OCI-LY3 (cell line): ENCODE measurements around the gene DNAH1.
A peak's percentile ranks its signal among the peaks of the same experiment; 100 is the strongest.
"Not testable (repeated sequence)": the region's sequence is repeated elsewhere in the genome, so short reads cannot be mapped to it uniquely, and the experiment has no call there.

Source experiments
- H2AFZ ChIP-seq: fragments of 200-600, 300-600 bp; shearing (Covaris generic); 2 replicates; pipeline ENCODE4 v1.6.0; 2014; ENCODE audit warnings: antibody characterized with exemption, low read depth, low read length
- H3K27ac ChIP-seq: fragments of 200-600, 300-600 bp; sonication (generic); 2 replicates; pipeline ENCODE4 v1.5.1; 2014; ENCODE audit warnings: mild to moderate bottlenecking, low read length, moderate library complexity, mixed read lengths
- H3K27me3 ChIP-seq: fragments of 200-600, 300-600 bp; sonication (generic); 2 replicates; pipeline ENCODE4 v1.6.1; 2014; ENCODE audit warnings: low read depth, low read length, mixed read lengths
- H3K36me3 ChIP-seq: fragments of 200-600, 300-600 bp; sonication (generic); replicated peaks from 2 replicates; pipeline ENCODE3; 2014; ENCODE audit warnings: low read depth, low read length, mixed read lengths
- H3K4me1 ChIP-seq: fragments of 300-600, 200-600 bp; sonication (generic); 2 replicates; pipeline ENCODE4 v1.6.1; 2014; ENCODE audit warnings: low read length, mixed read lengths
- H3K4me2 ChIP-seq: fragments of 200-600, 300-600 bp; sonication (generic); 2 replicates; pipeline ENCODE4 v1.6.1; 2014; ENCODE audit warnings: low read length, mixed read lengths
- H3K4me3 ChIP-seq: fragments of 300-600, 200-600 bp; sonication (generic); 2 replicates; pipeline ENCODE4 v1.5.1; 2014; ENCODE audit warnings: antibody characterized with exemption, mild to moderate bottlenecking, low read length, moderate library complexity
- H3K79me2 ChIP-seq: fragments of 300-600, 200-600 bp; shearing (Covaris generic); 2 replicates; pipeline ENCODE4 v1.6.1; 2014; ENCODE audit warnings: mild to moderate bottlenecking, low read length, mixed read lengths
- H3K9ac ChIP-seq: fragments of 300-600, 200-600 bp; shearing (Covaris generic); 2 replicates; pipeline ENCODE4 v1.6.0; 2014; ENCODE audit warnings: mild to moderate bottlenecking, low read length, moderate library complexity
- H3K9me3 ChIP-seq: fragments of 200-600, 300-600 bp; shearing (Covaris generic); 2 replicates; pipeline ENCODE4 v1.6.1; 2014; ENCODE audit warnings: low read length, mixed read lengths; ENCODE audit not compliant: insufficient read depth
- H4K20me1 ChIP-seq: fragments of 200-600, 300-600 bp; sonication (generic); 2 replicates; pipeline ENCODE4 v1.6.1; 2016; ENCODE audit warnings: low read length, mixed read lengths; ENCODE audit not compliant: insufficient read depth
- CTCF ChIP-seq: fragments of 200-600, 300-600 bp; sonication (generic); IDR thresholded peaks from 2 replicates; pipeline ENCODE4 v1.5.1; 2014; ENCODE audit warnings: antibody characterized with exemption, low read length, low read depth
- EZH2phosphoT487 ChIP-seq: fragments of 200-600 bp; shearing (Covaris generic); IDR thresholded peaks from 2 replicates; pipeline ENCODE4 v1.6.1; 2018; ENCODE audit warnings: antibody characterized with exemption, mixed run types, low read depth

The DNAH1 gene

GRCh38 chr3:52315977-52316764 is at the start of gene DNAH1:
DNAH1 (plus strand) TSS chr3:52316319; CDS start chr3:52322443, 6,124 bp downstream.
- no peaks in the 10 kb centered on the region for H4K20me1 ChIP-seq
- no peaks in the 10 kb centered on the region for H3K79me2 ChIP-seq
- no peaks in the 10 kb centered on the region for H3K36me3 ChIP-seq
- peak within 1 kb of the TSS; percentile 85 for H3K4me2 ChIP-seq
- H3K27ac ChIP-seq = no peak within 1 kb of the TSS
- no peaks in the 10 kb centered on the region for H3K9me3 ChIP-seq
- no peak for TF ChIP-seq EZH2phosphoT487
- no peak for TF ChIP-seq CTCF
- H3K9ac ChIP-seq = peak within 1 kb of the TSS; percentile 31; the same call in 1 of the 2 replicates
- H3K4me3 ChIP-seq = peak within 1 kb of the TSS; percentile 79
- H2AFZ ChIP-seq = no peak within 1 kb of the TSS
- peaks cover 9% of the 10 kb centered on the region; the same call in 1 of the 2 replicates for H3K27me3 ChIP-seq
- H3K4me1 ChIP-seq = peaks cover 46% of the 10 kb centered on the region

DNA sequence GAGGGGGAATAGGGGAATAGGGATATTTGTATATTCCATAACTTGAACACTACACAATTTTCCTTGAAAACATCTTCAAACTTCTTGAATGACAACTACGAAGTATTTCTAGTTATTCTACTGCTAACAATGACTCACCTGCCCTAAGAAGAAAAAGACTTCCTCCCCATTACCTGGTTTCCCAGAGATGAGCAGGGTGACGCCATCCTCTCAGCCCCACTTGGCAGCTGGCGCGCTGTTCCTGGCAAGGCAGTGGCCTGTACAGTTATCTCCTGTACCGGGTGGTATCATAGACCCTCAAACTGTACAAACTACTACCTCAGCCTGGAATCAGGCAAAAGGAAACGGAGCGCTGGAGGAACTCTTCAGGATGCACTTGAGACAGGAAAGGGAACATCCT is 48.1 kb upstream of the DNAH1 start:
- Histone ChIP-seq H3K27me3 (no peaks in the 10 kb centered on the region), H3K36me3 (peaks cover 74% of the 10 kb centered on the region), H3K9me3 (no peaks in the 10 kb centered on the region), H3K4me1 (peaks cover 49% of the 10 kb centered on the region), H3K79me2 (peaks cover 95% of the 10 kb centered on the region), H3K27ac (no peak overlapping the region), H4K20me1 (peaks cover 68% of the 10 kb centered on the region), H3K9ac (no peak overlapping the region), H3K4me2 (no peak overlapping the region), H3K4me3 (no peak overlapping the region), H2AFZ (no peak overlapping the region)
- TF ChIP-seq CTCF (no peak), EZH2phosphoT487 (no peak)

DNA sequence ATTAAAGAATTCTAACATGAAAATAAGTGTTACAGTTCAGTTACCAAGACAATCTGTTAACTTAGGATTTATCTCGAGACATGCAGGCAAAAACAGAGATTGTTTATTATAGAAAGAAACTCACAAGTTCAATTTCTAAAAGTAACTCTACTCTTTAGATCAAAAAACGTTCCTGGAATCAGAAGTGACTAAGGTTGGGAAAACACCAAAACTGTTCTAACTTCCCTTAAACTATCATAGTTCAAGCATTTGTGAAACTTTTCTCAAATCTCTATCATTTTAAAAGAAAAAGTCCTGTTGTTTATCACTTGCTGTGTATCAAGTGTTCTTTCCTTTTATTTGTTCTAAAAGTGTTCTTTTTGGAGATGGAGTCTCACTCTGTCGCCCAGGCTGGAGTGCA is 46.3 kb upstream of the DNAH1 start:
- H3K27me3 ChIP-seq = no peaks in the 10 kb centered on the region
- peaks cover 74% of the 10 kb centered on the region for H4K20me1 ChIP-seq
- peak overlapping the region; percentile 59 for H3K27ac ChIP-seq
- peaks cover 44% of the 10 kb centered on the region for H3K4me1 ChIP-seq
- H2AFZ ChIP-seq = no peak overlapping the region
- H3K9ac ChIP-seq = no peak overlapping the region
- peaks cover 71% of the 10 kb centered on the region for H3K36me3 ChIP-seq
- H3K4me3 ChIP-seq = no peak overlapping the region
- H3K4me2 ChIP-seq = peak overlapping the region; percentile 54
- H3K79me2 ChIP-seq = peaks cover 96% of the 10 kb centered on the region
- no peaks in the 10 kb centered on the region for H3K9me3 ChIP-seq
- no peak for TF ChIP-seq EZH2phosphoT487
- TF ChIP-seq CTCF = no peak

- Histone ChIP-seq H3K79me2 (peaks cover 97% of the 10 kb centered on the region), H4K20me1 (peaks cover 77% of the 10 kb centered on the region), H2AFZ (no peak overlapping the region), H3K4me1 (peaks cover 44% of the 10 kb centered on the region), H3K27ac (peak overlapping the region; percentile 59), H3K4me2 (peak overlapping the region; percentile 54), H3K36me3 (peaks cover 70% of the 10 kb centered on the region), H3K9me3 (no peaks in the 10 kb centered on the region), H3K4me3 (no peak overlapping the region), H3K27me3 (no peaks in the 10 kb centered on the region), H3K9ac (no peak overlapping the region)
- no peak for TF ChIP-seq EZH2phosphoT487
- no peak for TF ChIP-seq CTCF
Measured at GRCh38 chr3:52270252-52270754, 45.8 kb upstream of the DNAH1 start.

DNA sequence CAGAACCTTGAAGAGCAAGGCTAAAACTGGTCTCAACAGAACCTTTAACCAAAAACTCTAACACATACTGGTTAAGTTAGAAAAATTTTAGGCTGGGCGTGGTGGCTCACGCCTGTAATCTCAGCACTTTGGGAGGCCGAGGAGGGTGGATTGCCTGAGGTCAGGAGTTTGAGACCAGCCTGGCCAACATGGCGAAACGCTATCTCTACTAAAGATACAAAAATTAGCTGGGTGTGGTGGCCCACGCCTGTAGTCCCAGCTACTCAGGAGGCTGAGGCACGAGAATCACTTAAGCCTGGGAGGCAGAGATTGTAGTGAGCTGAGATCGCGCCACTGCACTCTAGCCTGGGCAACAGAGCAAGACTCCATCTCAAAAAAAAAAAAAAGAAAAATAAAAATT is 43.9 kb upstream of the DNAH1 start:
- peak overlapping the region; percentile 25; the same call in 1 of the 2 replicates for H3K4me3 ChIP-seq
- H3K27me3 ChIP-seq, H3K9ac ChIP-seq, H3K9me3 ChIP-seq, H2AFZ ChIP-seq: not testable (repeated sequence)
- H3K4me2 ChIP-seq = peak overlapping the region; percentile 54
- H4K20me1 ChIP-seq = peaks cover 92% of the 10 kb centered on the region
- peaks cover 63% of the 10 kb centered on the region for H3K36me3 ChIP-seq
- H3K79me2 ChIP-seq = peaks cover 100% of the 10 kb centered on the region
- H3K4me1 ChIP-seq = peaks cover 55% of the 10 kb centered on the region
- peak overlapping the region; percentile 59 for H3K27ac ChIP-seq
